ENCODE data around the gene C1orf21. TPM values are rescaled to one million over a fixed set of nuclear protein-coding genes. Genes with fewer than 3 reads are reported as not detected.

Gene C1orf21
- total RNA-seq, 1 experiment from 2014 or later, result 0.15 TPM

GRCh38 chr1:184542291-184542690 lies 155.5 kb downstream of the C1orf21 start:
- intact Hi-C loops (cut with micrococcal nuclease; ENCODE audit: unreplicated experiment), result no loop called here

GRCh38 chr1:184545601-184546000 lies 158.8 kb downstream of the C1orf21 start:
- in situ Hi-C loops (cut with HindIII; ENCODE audit: low pct_unique_long_range_greater_than_20kb, low sequenced_read_pairs), result no loop called here
- Histone ChIP-seq H3K4me3 (ENCODE audit: low read depth in 2 of 2, low read length in 2 of 2) (no peak overlapping the region), H3K9me3 (ENCODE audit: control insufficient read depth, insufficient read depth, low read depth, low read length) (no peaks in the 10 kb centered on the region), H3K4me1 (ENCODE audit: control insufficient read depth, insufficient read depth, low read length) (no peaks in the 10 kb centered on the region), H3K27ac (ENCODE audit: low read length) (no peak overlapping the region), H3K27me3 (ENCODE audit: control insufficient read depth, insufficient read depth, low read length) (no peaks in the 10 kb centered on the region), H3K36me3 (ENCODE audit: control insufficient read depth, insufficient read depth, low read length) (no peaks in the 10 kb centered on the region)
- DNase-seq (ENCODE audit: low read depth, low spot score), result no peak
- ChIA-PET POLR2A (no interaction called here), CTCF (no interaction called here)
- ATAC-seq, result no peak
- no TSS peak for BruUV-seq (replicated peaks)
- no peak for TF ChIP-seq REST (IDR thresholded peaks at IDR 0.05; ENCODE audit: insufficient read depth in 1 of 2, low read depth in 2 of 2, low read length in 1 of 2)
- no peak for TF ChIP-seq TCF7L2 (IDR thresholded peaks at IDR 0.05; ENCODE audit: low read depth, low read length)
- no peak for TF ChIP-seq CTCF (IDR thresholded peaks at IDR 0.05)
- TF ChIP-seq POLR2AphosphoS5 (IDR thresholded peaks at IDR 0.05; ENCODE audit: low read depth, low read length), result no peak
- no peak for TF ChIP-seq SIN3A (IDR thresholded peaks at IDR 0.05; ENCODE audit: borderline replicate concordance, insufficient read depth, low read depth, low read length)
- intact Hi-C loops (cut with micrococcal nuclease; ENCODE audit: unreplicated experiment), result no loop called here

More at GRCh38 chr1:184542291-184542690, 155.5 kb downstream of the C1orf21 start:
- ChIA-PET CTCF (no interaction called here), POLR2A (no interaction called here)
- in situ Hi-C loops (cut with HindIII; ENCODE audit: low pct_unique_long_range_greater_than_20kb, low sequenced_read_pairs), result no loop called here
- Histone ChIP-seq H3K4me1 (ENCODE audit: control insufficient read depth, insufficient read depth, low read length) (no peaks in the 10 kb centered on the region), H3K9me3 (ENCODE audit: control insufficient read depth, insufficient read depth, low read depth, low read length) (no peaks in the 10 kb centered on the region), H3K27me3 (ENCODE audit: control insufficient read depth, insufficient read depth, low read length) (no peaks in the 10 kb centered on the region), H3K4me3 (ENCODE audit: low read depth in 2 of 2, low read length in 2 of 2) (no peak overlapping the region), H3K36me3 (ENCODE audit: control insufficient read depth, insufficient read depth, low read length) (no peaks in the 10 kb centered on the region), H3K27ac (ENCODE audit: low read length) (no peak overlapping the region)
- DNase-seq (ENCODE audit: low read depth, low spot score) (no peak), ATAC-seq (no peak)
- TF ChIP-seq CTCF (IDR thresholded peaks at IDR 0.05), result no peak
- no peak for TF ChIP-seq REST (IDR thresholded peaks at IDR 0.05; ENCODE audit: insufficient read depth in 1 of 2, low read depth in 2 of 2, low read length in 1 of 2)
- no peak for TF ChIP-seq TCF7L2 (IDR thresholded peaks at IDR 0.05; ENCODE audit: low read depth, low read length)
- TF ChIP-seq SIN3A (IDR thresholded peaks at IDR 0.05; ENCODE audit: borderline replicate concordance, insufficient read depth, low read depth, low read length), result no peak
- BruUV-seq (replicated peaks), result no TSS peak

All from Panc1 (cell line).